ENCODE measurements around the gene CLNK.

CLNK gene

GRCh38 chr4:10491401-10491800 lies 193.2 kb downstream of the CLNK start:
- H3K27ac ChIP-seq (ENCODE audit: low read depth, low read length), result no peak overlapping the region
- no peaks in the 10 kb centered on the region for H3K9me3 ChIP-seq (ENCODE audit: control insufficient read depth, insufficient read depth, low read length)
- no peaks in the 10 kb centered on the region for H4K20me1 ChIP-seq (ENCODE audit: control insufficient read depth, insufficient read depth, low read depth, low read length)
- no peaks in the 10 kb centered on the region for H3K4me1 ChIP-seq (ENCODE audit: control insufficient read depth, low read length)
- H3K4me3 ChIP-seq (ENCODE audit: low read length), result no peak overlapping the region
- H3K4me2 ChIP-seq (ENCODE audit: low read length), result no peak overlapping the region
- H3F3A ChIP-seq (ENCODE audit: control insufficient read depth, insufficient read depth), result no peaks in the 10 kb centered on the region
- TF ChIP-seq CTCF (IDR thresholded peaks at IDR 0.05; ENCODE audit: low read depth, low read length, poor library complexity, severe bottlenecking), result no peak
- no peak for TF ChIP-seq EZH2phosphoT487 (IDR thresholded peaks at IDR 0.05; ENCODE audit: borderline replicate concordance, low read length)
- no peaks in the 10 kb centered on the region for H3K27me3 ChIP-seq (ENCODE audit: control insufficient read depth, low read length)
- no peaks in the 10 kb centered on the region for H3K9me2 ChIP-seq (replicated peaks; ENCODE audit: control insufficient read depth, low read length)
- no peaks in the 10 kb centered on the region for H3K79me2 ChIP-seq (ENCODE audit: control insufficient read depth, low read length)
- H3K36me3 ChIP-seq (ENCODE audit: control insufficient read depth, low read length), result no peaks in the 10 kb centered on the region

- H3K27ac ChIP-seq (ENCODE audit: low read depth, low read length), result no peak overlapping the region
- TF ChIP-seq EZH2phosphoT487 (IDR thresholded peaks at IDR 0.05; ENCODE audit: borderline replicate concordance, low read length), result no peak
- no peak for TF ChIP-seq CTCF (IDR thresholded peaks at IDR 0.05; ENCODE audit: low read depth, low read length, poor library complexity, severe bottlenecking)
- H3K36me3 ChIP-seq (ENCODE audit: control insufficient read depth, low read length), result no peaks in the 10 kb centered on the region
- H3K9me2 ChIP-seq (replicated peaks; ENCODE audit: control insufficient read depth, low read length), result no peaks in the 10 kb centered on the region
- no peak overlapping the region for H3K4me2 ChIP-seq (ENCODE audit: low read length)
- H3K4me1 ChIP-seq (ENCODE audit: control insufficient read depth, low read length), result no peaks in the 10 kb centered on the region
- no peaks in the 10 kb centered on the region for H3K79me2 ChIP-seq (ENCODE audit: control insufficient read depth, low read length)
- no peaks in the 10 kb centered on the region for H4K20me1 ChIP-seq (ENCODE audit: control insufficient read depth, insufficient read depth, low read depth, low read length)
- no peak overlapping the region for H3K4me3 ChIP-seq (ENCODE audit: low read length)
- no peaks in the 10 kb centered on the region for H3K9me3 ChIP-seq (ENCODE audit: control insufficient read depth, insufficient read depth, low read length)
- no peaks in the 10 kb centered on the region for H3F3A ChIP-seq (ENCODE audit: control insufficient read depth, insufficient read depth)
- H3K27me3 ChIP-seq (ENCODE audit: control insufficient read depth, low read length), result no peaks in the 10 kb centered on the region
Measured at GRCh38 chr4:10490996-10491395, 193.6 kb downstream of the CLNK start.

- H3K9me3 ChIP-seq (ENCODE audit: control insufficient read depth, insufficient read depth, low read length), result no peaks in the 10 kb centered on the region
- H3K27ac ChIP-seq (ENCODE audit: low read depth, low read length), result no peak overlapping the region
- H3F3A ChIP-seq (ENCODE audit: control insufficient read depth, insufficient read depth), result no peaks in the 10 kb centered on the region
- H3K27me3 ChIP-seq (ENCODE audit: control insufficient read depth, low read length), result no peaks in the 10 kb centered on the region
- H3K4me3 ChIP-seq (ENCODE audit: low read length), result no peak overlapping the region
- no peak overlapping the region for H3K4me2 ChIP-seq (ENCODE audit: low read length)
- H3K9me2 ChIP-seq (replicated peaks; ENCODE audit: control insufficient read depth, low read length), result no peaks in the 10 kb centered on the region
- no peaks in the 10 kb centered on the region for H4K20me1 ChIP-seq (ENCODE audit: control insufficient read depth, insufficient read depth, low read depth, low read length)
- H3K4me1 ChIP-seq (ENCODE audit: control insufficient read depth, low read length), result no peaks in the 10 kb centered on the region
- H3K36me3 ChIP-seq (ENCODE audit: control insufficient read depth, low read length), result no peaks in the 10 kb centered on the region
- H3K79me2 ChIP-seq (ENCODE audit: control insufficient read depth, low read length), result no peaks in the 10 kb centered on the region
- TF ChIP-seq CTCF (IDR thresholded peaks at IDR 0.05; ENCODE audit: low read depth, low read length, poor library complexity, severe bottlenecking) (no peak), EZH2phosphoT487 (IDR thresholded peaks at IDR 0.05; ENCODE audit: borderline replicate concordance, low read length) (no peak)
Measured at GRCh38 chr4:10482913-10483312, 201.7 kb downstream of the CLNK start.

GRCh38 chr4:10480616-10481015 lies 204.0 kb downstream of the CLNK start:
- Histone ChIP-seq H3K27me3 (ENCODE audit: control insufficient read depth, low read length) (no peaks in the 10 kb centered on the region), H3K4me3 (ENCODE audit: low read length) (no peak overlapping the region), H3F3A (ENCODE audit: control insufficient read depth, insufficient read depth) (no peaks in the 10 kb centered on the region), H3K4me1 (ENCODE audit: control insufficient read depth, low read length) (no peaks in the 10 kb centered on the region), H3K4me2 (ENCODE audit: low read length) (no peak overlapping the region), H3K79me2 (ENCODE audit: control insufficient read depth, low read length) (no peaks in the 10 kb centered on the region), H3K27ac (ENCODE audit: low read depth, low read length) (no peak overlapping the region), H3K9me3 (ENCODE audit: control insufficient read depth, insufficient read depth, low read length) (no peaks in the 10 kb centered on the region), H3K9me2 (replicated peaks; ENCODE audit: control insufficient read depth, low read length) (no peaks in the 10 kb centered on the region), H4K20me1 (ENCODE audit: control insufficient read depth, insufficient read depth, low read depth, low read length) (no peaks in the 10 kb centered on the region), H3K36me3 (ENCODE audit: control insufficient read depth, low read length) (no peaks in the 10 kb centered on the region)
- TF ChIP-seq EZH2phosphoT487 (IDR thresholded peaks at IDR 0.05; ENCODE audit: borderline replicate concordance, low read length), result no peak
- no peak for TF ChIP-seq CTCF (IDR thresholded peaks at IDR 0.05; ENCODE audit: low read depth, low read length, poor library complexity, severe bottlenecking)

Data from DOHH2 (cell line).